Astrocyte (in vitro differentiated cells and primary cell): ENCODE data around the gene PLEKHG7. TPM values are rescaled to one million over a fixed set of nuclear protein-coding genes. Genes with fewer than 3 reads are reported as not detected.

Experiments
- DNase-seq: peaks from one replicate; pipeline ENCODE4 v3.0.0-alpha.2; 2010; ENCODE audit warnings: low read depth
- FAIRE-seq: peaks from 2 replicates; lab custom pipeline; 2011; peaks lifted over from hg19 to GRCh38; lab: Jason Lieb, UNC
- H2AFZ ChIP-seq: 2 replicates; pipeline ENCODE4 v1.6.0; 2012; ENCODE audit warnings: low read depth, low read length, inconsistent platforms
- H3K27ac ChIP-seq: 2 replicates; pipeline ENCODE4 v1.5.1; 2011; ENCODE audit warnings: low read depth, low read length, inconsistent platforms
- H3K27me3 ChIP-seq: 2 replicates; pipeline ENCODE4 v1.6.0; 2011; ENCODE audit warnings: low read length, inconsistent platforms; ENCODE audit not compliant: insufficient read depth
- H3K36me3 ChIP-seq: 2 replicates; pipeline ENCODE4 v1.5.1; 2011; ENCODE audit warnings: low read length, inconsistent platforms; ENCODE audit not compliant: insufficient read depth
- H3K4me1 ChIP-seq: 2 replicates; pipeline ENCODE4 v1.5.1; 2011; ENCODE audit warnings: low read length, inconsistent platforms; ENCODE audit not compliant: insufficient read depth
- H3K4me2 ChIP-seq: 2 replicates; pipeline ENCODE4 v1.6.0; 2012; ENCODE audit warnings: low read length, inconsistent platforms
- H3K4me3 ChIP-seq: 2 replicates; pipeline ENCODE4 v1.5.1; 2011; ENCODE audit warnings: low read depth, mild to moderate bottlenecking, low read length, inconsistent platforms; ENCODE audit not compliant: insufficient read depth
- H3K79me2 ChIP-seq: 2 replicates; pipeline ENCODE4 v1.6.0; 2012; ENCODE audit warnings: mild to moderate bottlenecking, low read length, inconsistent platforms; ENCODE audit not compliant: insufficient read depth
- H3K9ac ChIP-seq: 2 replicates; pipeline ENCODE4 v1.6.0; 2012; ENCODE audit warnings: mild to moderate bottlenecking, low read length, inconsistent platforms
- H3K9me3 ChIP-seq: 2 replicates; pipeline ENCODE4 v1.5.1; 2012; ENCODE audit warnings: low read depth, mild to moderate bottlenecking, low read length, inconsistent platforms; ENCODE audit not compliant: insufficient read depth
- H4K20me1 ChIP-seq: 2 replicates; pipeline ENCODE4 v1.6.0; 2012; ENCODE audit warnings: low read length, inconsistent platforms; ENCODE audit not compliant: insufficient read depth
- H3K27ac Mint-ChIP-seq: one replicate; pipeline ENCODE4 v1.8.0; 2021; ENCODE audit warnings: mild to moderate bottlenecking, mixed read lengths; ENCODE audit not compliant: unreplicated experiment
- H3K27me3 Mint-ChIP-seq: one replicate; pipeline ENCODE4 v1.8.0; 2021; ENCODE audit warnings: low read depth, mixed read lengths; ENCODE audit not compliant: unreplicated experiment
- H3K36me3 Mint-ChIP-seq: one replicate; pipeline ENCODE4 v1.8.0; 2021; ENCODE audit warnings: low read depth, mixed read lengths; ENCODE audit not compliant: unreplicated experiment
- H3K4me1 Mint-ChIP-seq: one replicate; pipeline ENCODE4 v1.8.0; 2021; ENCODE audit warnings: low read depth, mixed read lengths; ENCODE audit not compliant: unreplicated experiment
- H3K4me3 Mint-ChIP-seq: one replicate; pipeline ENCODE4 v1.8.0; 2021; ENCODE audit warnings: mild to moderate bottlenecking, moderate library complexity, mixed read lengths; ENCODE audit not compliant: unreplicated experiment
- H3K9me3 Mint-ChIP-seq: one replicate; pipeline ENCODE4 v1.8.0; 2021; ENCODE audit warnings: mild to moderate bottlenecking, mixed read lengths; ENCODE audit not compliant: unreplicated experiment
- EZH2 ChIP-seq: IDR thresholded peaks from 2 replicates; pipeline ENCODE4 v1.6.1; 2012; ENCODE audit warnings: mild to moderate bottlenecking, low read length, inconsistent platforms; ENCODE audit not compliant: insufficient read depth
- total RNA-seq: library from RNA; stranded (reverse); gene quantifications from 2 replicates; pipeline ENCODE4 v1.2.1, GENCODE V29; 2021
- TF ChIP-seq, protein P1 (sequence below): IDR thresholded peaks from 2 replicates; pipeline ENCODE4 v1.5.1; 2011; ENCODE audit warnings: low read depth, mild to moderate bottlenecking, inconsistent platforms, low read length, moderate library complexity; ENCODE audit not compliant: insufficient read depth

PLEKHG7 gene
- total RNA-seq, 1 donor from 2014 or later = 0.68 TPM

- no peak overlapping the region for H2AFZ ChIP-seq
- H3K27ac ChIP-seq = no peak overlapping the region
- Mint-ChIP-seq H3K9me3 (no peaks in the 10 kb centered on the region), H3K27ac (no peak overlapping the region), H3K36me3 (no peaks in the 10 kb centered on the region), H3K4me3 (no peak overlapping the region), H3K27me3 (no peaks in the 10 kb centered on the region), H3K4me1 (peaks cover 13% of the 10 kb centered on the region)
- H3K9ac ChIP-seq = no peak overlapping the region
- H3K9me3 ChIP-seq = no peaks in the 10 kb centered on the region
- no peaks in the 10 kb centered on the region for H4K20me1 ChIP-seq
- no peak overlapping the region for H3K4me2 ChIP-seq
- no peak for TF ChIP-seq EZH2
- TF ChIP-seq, protein P1, sequence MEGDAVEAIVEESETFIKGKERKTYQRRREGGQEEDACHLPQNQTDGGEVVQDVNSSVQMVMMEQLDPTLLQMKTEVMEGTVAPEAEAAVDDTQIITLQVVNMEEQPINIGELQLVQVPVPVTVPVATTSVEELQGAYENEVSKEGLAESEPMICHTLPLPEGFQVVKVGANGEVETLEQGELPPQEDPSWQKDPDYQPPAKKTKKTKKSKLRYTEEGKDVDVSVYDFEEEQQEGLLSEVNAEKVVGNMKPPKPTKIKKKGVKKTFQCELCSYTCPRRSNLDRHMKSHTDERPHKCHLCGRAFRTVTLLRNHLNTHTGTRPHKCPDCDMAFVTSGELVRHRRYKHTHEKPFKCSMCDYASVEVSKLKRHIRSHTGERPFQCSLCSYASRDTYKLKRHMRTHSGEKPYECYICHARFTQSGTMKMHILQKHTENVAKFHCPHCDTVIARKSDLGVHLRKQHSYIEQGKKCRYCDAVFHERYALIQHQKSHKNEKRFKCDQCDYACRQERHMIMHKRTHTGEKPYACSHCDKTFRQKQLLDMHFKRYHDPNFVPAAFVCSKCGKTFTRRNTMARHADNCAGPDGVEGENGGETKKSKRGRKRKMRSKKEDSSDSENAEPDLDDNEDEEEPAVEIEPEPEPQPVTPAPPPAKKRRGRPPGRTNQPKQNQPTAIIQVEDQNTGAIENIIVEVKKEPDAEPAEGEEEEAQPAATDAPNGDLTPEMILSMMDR = no peak
- no peaks in the 10 kb centered on the region for H3K27me3 ChIP-seq
- no peak for FAIRE-seq
- H3K4me3 ChIP-seq = no peak overlapping the region
- no peaks in the 10 kb centered on the region for H3K36me3 ChIP-seq
- H3K79me2 ChIP-seq = no peaks in the 10 kb centered on the region
- DNase-seq = no peak
- H3K4me1 ChIP-seq = no peaks in the 10 kb centered on the region
Observed at GRCh38 chr12:92771001-92771400, 68.2 kb downstream of the PLEKHG7 start.

- H3K27me3 ChIP-seq = no peaks in the 10 kb centered on the region
- H3K4me1 ChIP-seq = no peaks in the 10 kb centered on the region
- no peak overlapping the region for H3K4me3 ChIP-seq
- TF ChIP-seq EZH2 = no peak
- TF ChIP-seq, protein P1 = no peak
- DNase-seq (no peak), FAIRE-seq (no peak)
- H2AFZ ChIP-seq = no peak overlapping the region
- no peaks in the 10 kb centered on the region for H3K9me3 Mint-ChIP-seq
- H3K27ac ChIP-seq = no peak overlapping the region
- H3K27me3 Mint-ChIP-seq = no peaks in the 10 kb centered on the region
- H3K4me3 Mint-ChIP-seq = no peak overlapping the region
- H4K20me1 ChIP-seq = no peaks in the 10 kb centered on the region
- H3K4me1 Mint-ChIP-seq = peaks cover 4% of the 10 kb centered on the region
- H3K9ac ChIP-seq = no peak overlapping the region
- H3K9me3 ChIP-seq = no peaks in the 10 kb centered on the region
- H3K27ac Mint-ChIP-seq = no peak overlapping the region
- H3K4me2 ChIP-seq = no peak overlapping the region
- peaks cover 8% of the 10 kb centered on the region for H3K36me3 Mint-ChIP-seq
- H3K36me3 ChIP-seq = peaks cover 25% of the 10 kb centered on the region
- H3K79me2 ChIP-seq = no peaks in the 10 kb centered on the region
Observed at GRCh38 chr12:92775416-92775815, 72.6 kb downstream of the PLEKHG7 start.

GRCh38 chr12:92778525-92778924, 75.7 kb downstream of the PLEKHG7 start:
- Histone ChIP-seq H4K20me1 (no peaks in the 10 kb centered on the region), H3K27me3 (no peaks in the 10 kb centered on the region), H3K79me2 (no peaks in the 10 kb centered on the region), H2AFZ (no peak overlapping the region), H3K4me1 (no peaks in the 10 kb centered on the region), H3K9me3 (no peaks in the 10 kb centered on the region), H3K9ac (no peak overlapping the region), H3K4me2 (no peak overlapping the region), H3K27ac (no peak overlapping the region), H3K36me3 (peaks cover 35% of the 10 kb centered on the region), H3K4me3 (no peak overlapping the region)
- H3K9me3 Mint-ChIP-seq = no peaks in the 10 kb centered on the region
- peaks cover 2% of the 10 kb centered on the region for H3K4me1 Mint-ChIP-seq
- FAIRE-seq (no peak), DNase-seq (no peak)
- no peak overlapping the region for H3K4me3 Mint-ChIP-seq
- H3K27me3 Mint-ChIP-seq = no peaks in the 10 kb centered on the region
- TF ChIP-seq, protein P1 = no peak
- TF ChIP-seq EZH2 = no peak
- no peak overlapping the region for H3K27ac Mint-ChIP-seq
- H3K36me3 Mint-ChIP-seq = peaks cover 11% of the 10 kb centered on the region
